HG03039 (cell line): ENCODE data around the gene SLC4A2.

Source experiments
- ATAC-seq: cut with Tn5 transposase; IDR thresholded peaks from one replicate; pipeline ENCODE4 v1.9.1; 2021; ENCODE audit warnings: mild to moderate bottlenecking, moderate library complexity; ENCODE audit not compliant: unreplicated experiment

The SLC4A2 gene

GRCh38 chr7:151079199-151079910 is 20.0 kb downstream of the SLC4A2 start:
- no peak for ATAC-seq

GRCh38 chr7:151080067-151080521 is 20.7 kb downstream of the SLC4A2 start:
- no peak for ATAC-seq

- peak; percentile 75 for ATAC-seq
Observed at GRCh38 chr7:151080522-151081169, 21.3 kb downstream of the SLC4A2 start, which contains the start of gene FASTK. TSS of gene FASTK (minus strand) at chr7:151080809. CDS start at chr7:151080766, 43 bp downstream.

GRCh38 chr7:151081170-151082101 is 22.0 kb downstream of the SLC4A2 start:
- no peak for ATAC-seq

GRCh38 chr7:151082141-151083070 is 23.0 kb downstream of the SLC4A2 start:
- ATAC-seq = no peak

- peak; percentile 39 for ATAC-seq
Observed at GRCh38 chr7:151083071-151083823, 23.9 kb downstream of the SLC4A2 start, which contains the start of gene TMUB1. TSS of gene TMUB1 (minus strand) at chr7:151083493. CDS start at chr7:151082563, 930 bp downstream.

- no peak for ATAC-seq
Observed at GRCh38 chr7:151083824-151084160, 24.4 kb downstream of the SLC4A2 start.

- no peak for ATAC-seq
Observed at GRCh38 chr7:151085329-151085690, 25.9 kb downstream of the SLC4A2 start.

GRCh38 chr7:151085691-151086620 is 26.6 kb downstream of the SLC4A2 start, which contains the start of gene AGAP3:
TSS of gene AGAP3 (plus strand) at chr7:151086475. CDS start at chr7:151086742, 267 bp downstream.
- peak; percentile 36 for ATAC-seq

- no peak for ATAC-seq
Observed at GRCh38 chr7:151086802-151087244, 27.4 kb downstream of the SLC4A2 start.

- ATAC-seq = no peak
Observed at GRCh38 chr7:151087245-151088018, 28.0 kb downstream of the SLC4A2 start.

- no peak for ATAC-seq
Observed at GRCh38 chr7:151088019-151088855, 28.8 kb downstream of the SLC4A2 start.

GRCh38 chr7:151088856-151089699 is 29.7 kb downstream of the SLC4A2 start:
- ATAC-seq = no peak

- no peak for ATAC-seq
Observed at GRCh38 chr7:151089893-151090730, 30.7 kb downstream of the SLC4A2 start.

GRCh38 chr7:151091003-151091402 is 31.6 kb downstream of the SLC4A2 start:
- ATAC-seq = no peak
